ENCODE measurements around the gene NRG3. TPM values are rescaled to one million over a fixed set of nuclear protein-coding genes. Genes with fewer than 3 reads are reported as not detected.

NRG3 gene
- total and polyA plus RNA-seq, 2 of the 8 experiments (the other 6 are each of a cell fraction or from before 2014, with no cell fraction given), result 4.2 to 5.0 TPM

DNA sequence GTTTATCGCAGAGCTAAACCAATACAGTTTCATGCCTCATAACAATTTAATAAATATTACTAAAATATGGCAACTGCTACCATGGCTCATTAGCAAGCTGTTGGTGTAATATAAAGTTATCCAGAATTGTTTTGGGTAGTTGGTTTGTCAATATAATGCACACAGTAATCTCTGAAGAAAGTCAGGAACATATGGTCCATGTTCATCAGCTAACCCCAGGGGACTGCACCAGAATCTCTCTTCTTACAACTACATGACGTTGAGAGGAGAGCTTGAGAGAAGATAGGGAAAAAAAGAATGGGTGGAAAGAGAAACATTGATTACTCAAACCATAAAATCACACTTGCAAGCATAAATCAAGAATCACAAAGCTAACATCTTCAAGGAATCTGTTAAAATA is 333.7 kb downstream of the NRG3 start:
- DNase-seq (ENCODE audit: low read depth in 1 of 2, low spot score in 2 of 2), result no peak
- ChIA-PET CTCF (ENCODE audit: partially characterized antibody) (interaction anchor here (1.3 kb wide), 1 partner anchor 60 kb away, joined by 4 read pairs; no protein-coding TSS in a partner anchor), POLR2A (ENCODE audit: partially characterized antibody) (no interaction called here)
- H3K4ac ChIP-seq (replicated peaks; ENCODE audit: insufficient read length, low read depth, low read length), result no peak overlapping the region
- H2BK12ac ChIP-seq (ENCODE audit: low read depth, low read length), result no peak overlapping the region
- H2BK5ac ChIP-seq (ENCODE audit: low read depth, low read length), result no peak overlapping the region
- 84% methylated on average over 2 of the region's 2 CpGs; no CpG with 5 or more reads in 1 of the 2 experiments for WGBS, 2 experiments (ENCODE audit: extremely low coverage in 1 of 2, insufficient coverage in 1 of 2, insufficient read length in 1 of 2, insufficient replicate concordance in 2 of 2, low coverage in 1 of 2, low lambda C conversion rate in 2 of 2, missing lambda C conversion rate in 1 of 2)
- H4K91ac ChIP-seq (replicated peaks; ENCODE audit: insufficient read length, low read length), result no peak overlapping the region
- H3K18ac ChIP-seq (ENCODE audit: extremely low read depth, low read length), result no peak overlapping the region
- no peak overlapping the region for H2BK120ac ChIP-seq (replicated peaks; ENCODE audit: low read depth, low read length)
- H3K4me3 ChIP-seq (ENCODE audit: extremely low read depth in 1 of 4, insufficient read depth in 2 of 4, low read depth in 3 of 4, low read length in 4 of 4), result no peak overlapping the region
- no peaks in the 10 kb centered on the region for H4K20me1 ChIP-seq (replicated peaks in 1 of 2; ENCODE audit: control insufficient read depth in 1 of 2, insufficient read depth in 2 of 2, low read length in 2 of 2)
- H3K79me1 ChIP-seq (ENCODE audit: low read depth, low read length), result no peaks in the 10 kb centered on the region
- H2BK20ac ChIP-seq (ENCODE audit: low read length), result no peak overlapping the region
- no peaks in the 10 kb centered on the region; a peak in 1 of 7 replicates for H3K4me1 ChIP-seq (replicated peaks in 1 of 4; ENCODE audit: control insufficient read depth in 3 of 4, insufficient read depth in 4 of 4, low read length in 3 of 4)
- H4K8ac ChIP-seq (ENCODE audit: extremely low read depth, insufficient read depth, low read length), result no peak overlapping the region
- no peak overlapping the region for H3K14ac ChIP-seq (ENCODE audit: insufficient read length)
- no peak overlapping the region for H2AK5ac ChIP-seq (ENCODE audit: low read depth, low read length)
- H3K56ac ChIP-seq (replicated peaks; ENCODE audit: insufficient read length, low read depth, low read length), result no peak overlapping the region
- H3K27ac ChIP-seq (ENCODE audit: low read depth, low read length), result no peak overlapping the region
- no peak for FAIRE-seq
- no peak overlapping the region for H3K23ac ChIP-seq (ENCODE audit: insufficient read length)
- no peak overlapping the region for H2AFZ ChIP-seq (ENCODE audit: low read length)
- no peak overlapping the region for H2BK15ac ChIP-seq (ENCODE audit: low read length)
- no peaks in the 10 kb centered on the region for H3K9me3 ChIP-seq (ENCODE audit: insufficient read depth in 2 of 2, low read depth in 1 of 2, low read length in 1 of 2)
- H4K5ac ChIP-seq (ENCODE audit: insufficient read length, low read depth, low read length), result no peak overlapping the region
- no peak overlapping the region for H3K9ac ChIP-seq (replicated peaks in 1 of 4; ENCODE audit: extremely low read depth in 1 of 4, low read depth in 3 of 4, low read length in 3 of 4)
- H3K36me3 ChIP-seq (ENCODE audit: control insufficient read depth in 2 of 4, insufficient read depth in 4 of 4, low read length in 3 of 4), result no peaks in the 10 kb centered on the region
- no peaks in the 10 kb centered on the region for H3K23me2 ChIP-seq (ENCODE audit: low read depth, low read length)
- H3K4me2 ChIP-seq (ENCODE audit: insufficient read depth in 1 of 2, low read depth in 2 of 2, low read length in 2 of 2), result no peak overlapping the region
- H3K27me3 ChIP-seq (replicated peaks in 1 of 4; ENCODE audit: control insufficient read depth in 3 of 4, extremely low read depth in 1 of 4, insufficient read depth in 3 of 4, low read length in 3 of 4), result no peaks in the 10 kb centered on the region
- no peaks in the 10 kb centered on the region for H3K79me2 ChIP-seq (ENCODE audit: control insufficient read depth in 1 of 2, insufficient read depth in 2 of 2, low read length in 2 of 2)
- TF ChIP-seq CTBP2 (IDR thresholded peaks at IDR 0.05; ENCODE audit: borderline replicate concordance, insufficient read depth, insufficient read length, low read length) (no peak), CREB1 (IDR thresholded peaks at IDR 0.05) (no peak), FOSL1 (IDR thresholded peaks at IDR 0.05; ENCODE audit: insufficient read depth, low read depth, low read length) (no peak), SP1 (IDR thresholded peaks at IDR 0.05; ENCODE audit: low read depth, low read length) (no peak), GTF2F1 (IDR thresholded peaks at IDR 0.05; ENCODE audit: borderline replicate concordance, low read depth, low read length) (no peak), YY1 (IDR thresholded peaks at IDR 0.05; ENCODE audit: low read depth, low read length) (no peak), NANOG (IDR thresholded peaks at IDR 0.05; ENCODE audit: insufficient read depth, low read depth, low read length, poor library complexity, severe bottlenecking) (no peak), HDAC6 (IDR thresholded peaks at IDR 0.05; ENCODE audit: low read depth, low read length) (no peak), SP2 (IDR thresholded peaks at IDR 0.05; ENCODE audit: low read length) (no peak), ZNF274 (IDR thresholded peaks at IDR 0.05; ENCODE audit: borderline replicate concordance, extremely low read depth, low read length) (no peak), SIX5 (IDR thresholded peaks at IDR 0.05; ENCODE audit: low read depth, low read length) (no peak), EP300 (IDR thresholded peaks at IDR 0.05; ENCODE audit: borderline replicate concordance in 1 of 2, low read depth in 2 of 2, low read length in 2 of 2) (no peak), POU5F1 (IDR thresholded peaks at IDR 0.05; ENCODE audit: low read depth, low read length) (no peak), JUN (IDR thresholded peaks at IDR 0.05; ENCODE audit: low read depth, low read length) (no peak), TBP (IDR thresholded peaks at IDR 0.05; ENCODE audit: low read depth, low read length) (no peak)
